Karpas-422 (cell line): Measurements from ENCODE around the gene VCL. TPM values are rescaled to one million over a fixed set of nuclear protein-coding genes. Genes with fewer than 3 reads are reported as not detected.

ENCODE experiments used
- DNase-seq: peaks from one replicate; pipeline ENCODE4 v3.0.0-alpha.2; 2015
- H2AFZ ChIP-seq: fragments of 200-600 bp; sonication (generic); 2 replicates; pipeline ENCODE4 v1.6.1; 2014; ENCODE audit warnings: antibody characterized with exemption, low read length, mixed read lengths
- H3K27ac ChIP-seq: fragments of 200-600 bp; sonication (generic); 2 replicates; pipeline ENCODE4 v1.5.1; 2014; ENCODE audit warnings: mild to moderate bottlenecking, low read length, moderate library complexity
- H3K27me3 ChIP-seq: fragments of 200-600 bp; sonication (generic); 2 replicates; pipeline ENCODE4 v1.6.1; 2014; ENCODE audit warnings: low read length, mixed read lengths
- H3K36me3 ChIP-seq: fragments of 200-600 bp; sonication (generic); 2 replicates; pipeline ENCODE4 v1.6.1; 2014; ENCODE audit warnings: low read length, mixed read lengths; ENCODE audit not compliant: insufficient read depth
- H3K4me1 ChIP-seq: fragments of 200-600 bp; sonication (generic); 2 replicates; pipeline ENCODE4 v1.6.1; 2014; ENCODE audit warnings: mild to moderate bottlenecking, low read length, mixed read lengths
- H3K4me2 ChIP-seq: fragments of 200-600 bp; sonication (generic); 2 replicates; pipeline ENCODE4 v1.6.1; 2014; ENCODE audit warnings: low read length, low read depth, mild to moderate bottlenecking; ENCODE audit not compliant: poor library complexity, severe bottlenecking
- H3K4me3 ChIP-seq: fragments of 200-600 bp; sonication (generic); 2 replicates; pipeline ENCODE4 v1.5.1; 2014; ENCODE audit warnings: mild to moderate bottlenecking, antibody characterized with exemption, low read length, mixed read lengths
- H3K79me2 ChIP-seq: fragments of 200-600 bp; sonication (generic); 2 replicates; pipeline ENCODE4 v1.6.1; 2014; ENCODE audit warnings: mild to moderate bottlenecking, low read length, mixed read lengths
- H3K9ac ChIP-seq: fragments of 200-600 bp; sonication (generic); 2 replicates; pipeline ENCODE4 v1.6.0; 2014; ENCODE audit warnings: low read length
- H3K9me2 ChIP-seq: fragments of 200-600 bp; sonication (generic), shearing (Covaris generic); replicated peaks from 2 replicates; pipeline ENCODE4 v1.6.0; 2014; ENCODE audit warnings: mild to moderate bottlenecking, low read length, moderate library complexity; ENCODE audit not compliant: insufficient read depth
- H3K9me3 ChIP-seq: fragments of 300-700, 200-600 bp; sonication (generic); 2 replicates; pipeline ENCODE4 v1.6.1; 2014; ENCODE audit warnings: low read length, mixed read lengths
- H4K20me1 ChIP-seq: fragments of 200-600 bp; sonication (generic); 2 replicates; pipeline ENCODE4 v1.6.1; 2014; ENCODE audit warnings: mild to moderate bottlenecking, antibody characterized with exemption, low read length, low read depth; ENCODE audit not compliant: insufficient read depth
- total RNA-seq: library from RNA; depleted of rRNA; stranded (reverse); fragments of >200 nt; shearing (Covaris generic); gene quantifications from 2 replicates; pipeline ENCODE4 v1.2.3, GENCODE V29; 2014; ENCODE audit warnings: low replicate concordance; rRNA removed

VCL gene
- total RNA-seq = 37.6 and 50.5 TPM in 2 replicates

GRCh38 chr10:73997787-73998622, at the start of gene VCL:
Gene VCL (plus strand): TSS chr10:73998116. CDS start chr10:73998208, 92 bp downstream.
- Histone ChIP-seq H3K4me2 (peak within 1 kb of the TSS; percentile 96), H3K36me3 (no peaks in the 10 kb centered on the region), H3K27me3 (no peaks in the 10 kb centered on the region), H3K4me1 (peaks cover 49% of the 10 kb centered on the region), H3K9me2 (no peaks in the 10 kb centered on the region), H3K79me2 (peaks cover 49% of the 10 kb centered on the region), H3K4me3 (peak within 1 kb of the TSS; percentile 99), H2AFZ (peak within 1 kb of the TSS; percentile 97), H3K9ac (peak within 1 kb of the TSS; percentile 91), H3K27ac (peak within 1 kb of the TSS; percentile 60), H4K20me1 (no peaks in the 10 kb centered on the region), H3K9me3 (no peaks in the 10 kb centered on the region)
- DNase-seq = peak; percentile 98

GRCh38 chr10:73948947-73949633, 48.8 kb upstream of the VCL start:
- no peaks in the 10 kb centered on the region for H3K36me3 ChIP-seq

GRCh38 chr10:73950155-73950948, 47.6 kb upstream of the VCL start:
- no peak overlapping the region for H3K9ac ChIP-seq
- H2AFZ ChIP-seq = no peak overlapping the region
- no peaks in the 10 kb centered on the region for H3K79me2 ChIP-seq

More at GRCh38 chr10:73948947-73949633, 48.8 kb upstream of the VCL start:
- DNase-seq = no peak
- no peak overlapping the region for H3K9ac ChIP-seq
- no peak overlapping the region for H3K27ac ChIP-seq
- no peaks in the 10 kb centered on the region for H3K79me2 ChIP-seq
- H3K9me2 ChIP-seq = no peaks in the 10 kb centered on the region
- no peak overlapping the region for H3K4me3 ChIP-seq
- no peak overlapping the region for H2AFZ ChIP-seq
- H3K9me3 ChIP-seq = no peaks in the 10 kb centered on the region
- no peaks in the 10 kb centered on the region for H3K4me1 ChIP-seq
- H4K20me1 ChIP-seq = no peaks in the 10 kb centered on the region
- no peak overlapping the region for H3K4me2 ChIP-seq
- H3K27me3 ChIP-seq = no peaks in the 10 kb centered on the region

GRCh38 chr10:73953665-73954064, 44.3 kb upstream of the VCL start:
- H3K9ac ChIP-seq = no peak overlapping the region
- H2AFZ ChIP-seq = no peak overlapping the region
- no peaks in the 10 kb centered on the region for H3K9me3 ChIP-seq
- H3K4me1 ChIP-seq = peaks cover 18% of the 10 kb centered on the region
- H3K27ac ChIP-seq = no peak overlapping the region
- no peaks in the 10 kb centered on the region for H3K36me3 ChIP-seq
- no peak overlapping the region for H3K4me2 ChIP-seq
- no peak for DNase-seq
- no peaks in the 10 kb centered on the region for H3K9me2 ChIP-seq
- H3K79me2 ChIP-seq = no peaks in the 10 kb centered on the region
- H3K4me3 ChIP-seq = no peak overlapping the region
- H3K27me3 ChIP-seq = no peaks in the 10 kb centered on the region
- H4K20me1 ChIP-seq = no peaks in the 10 kb centered on the region

More at GRCh38 chr10:73950155-73950948, 47.6 kb upstream of the VCL start:
- no peak for DNase-seq
- Histone ChIP-seq H3K9me3 (no peaks in the 10 kb centered on the region), H3K27ac (no peak overlapping the region), H3K36me3 (no peaks in the 10 kb centered on the region), H3K27me3 (no peaks in the 10 kb centered on the region), H3K4me2 (no peak overlapping the region), H3K4me3 (no peak overlapping the region), H4K20me1 (no peaks in the 10 kb centered on the region), H3K9me2 (no peaks in the 10 kb centered on the region), H3K4me1 (no peaks in the 10 kb centered on the region)

GRCh38 chr10:73954737-73955136, 43.2 kb upstream of the VCL start:
- H2AFZ ChIP-seq = no peak overlapping the region
- no peak overlapping the region for H3K27ac ChIP-seq
- no peak for DNase-seq
- no peaks in the 10 kb centered on the region for H3K36me3 ChIP-seq
- peaks cover 20% of the 10 kb centered on the region for H3K4me1 ChIP-seq
- no peaks in the 10 kb centered on the region for H3K79me2 ChIP-seq
- no peak overlapping the region for H3K4me3 ChIP-seq
- H3K27me3 ChIP-seq = no peaks in the 10 kb centered on the region
- no peaks in the 10 kb centered on the region for H3K9me3 ChIP-seq
- no peak overlapping the region for H3K9ac ChIP-seq
- H3K4me2 ChIP-seq = no peak overlapping the region
- H3K9me2 ChIP-seq = no peaks in the 10 kb centered on the region
- H4K20me1 ChIP-seq = no peaks in the 10 kb centered on the region

- Histone ChIP-seq H4K20me1 (no peaks in the 10 kb centered on the region), H3K79me2 (no peaks in the 10 kb centered on the region), H3K9ac (no peak overlapping the region), H3K9me2 (no peaks in the 10 kb centered on the region), H2AFZ (no peak overlapping the region), H3K4me1 (peaks cover 29% of the 10 kb centered on the region), H3K9me3 (no peaks in the 10 kb centered on the region), H3K4me3 (no peak overlapping the region), H3K36me3 (no peaks in the 10 kb centered on the region), H3K27me3 (no peaks in the 10 kb centered on the region), H3K27ac (no peak overlapping the region), H3K4me2 (no peak overlapping the region)
- DNase-seq = no peak
These were observed 42.2 kb upstream of the VCL start for GRCh38 chr10:73955719-73956118.

GRCh38 chr10:73956476-73957359, 41.2 kb upstream of the VCL start:
- Histone ChIP-seq H4K20me1 (no peaks in the 10 kb centered on the region), H3K27ac (no peak overlapping the region), H3K4me3 (peak overlapping the region; percentile 38), H3K9me3 (no peaks in the 10 kb centered on the region), H3K4me1 (peaks cover 32% of the 10 kb centered on the region), H3K9me2 (no peaks in the 10 kb centered on the region), H3K9ac (peak overlapping the region; percentile 20; the same call in 1 of the 2 replicates), H2AFZ (0 out of 2 replicates have a peak overlapping the region, but pooled peaks have one; percentile 44), H3K79me2 (no peaks in the 10 kb centered on the region), H3K27me3 (no peaks in the 10 kb centered on the region), H3K4me2 (peak overlapping the region; percentile 53), H3K36me3 (no peaks in the 10 kb centered on the region)
- peak; percentile 71 for DNase-seq
